KOPT-K1 (cell line): ENCODE results near the gene JARID2.

ENCODE experiments used
- H3K27ac ChIP-seq: fragments of 200-600 bp; sonication (generic); 2 replicates; pipeline ENCODE4 v1.5.1; 2016; ENCODE audit warnings: antibody characterized with exemption, mild to moderate bottlenecking, low read depth, low read length; ENCODE audit not compliant: poor library complexity, severe bottlenecking
- H3K36me3 ChIP-seq: fragments of 200-600 bp; sonication (generic); 2 replicates; pipeline ENCODE4 v1.5.1; 2017; ENCODE audit warnings: antibody characterized with exemption, mild to moderate bottlenecking, low read length, moderate library complexity; ENCODE audit not compliant: insufficient read depth
- H3K9me3 ChIP-seq: fragments of 200-600 bp; sonication (generic); 2 replicates; pipeline ENCODE4 v1.5.1; 2017; ENCODE audit warnings: antibody characterized with exemption, low read length, mild to moderate bottlenecking; ENCODE audit not compliant: insufficient read depth, poor library complexity, severe bottlenecking

The JARID2 gene

DNA sequence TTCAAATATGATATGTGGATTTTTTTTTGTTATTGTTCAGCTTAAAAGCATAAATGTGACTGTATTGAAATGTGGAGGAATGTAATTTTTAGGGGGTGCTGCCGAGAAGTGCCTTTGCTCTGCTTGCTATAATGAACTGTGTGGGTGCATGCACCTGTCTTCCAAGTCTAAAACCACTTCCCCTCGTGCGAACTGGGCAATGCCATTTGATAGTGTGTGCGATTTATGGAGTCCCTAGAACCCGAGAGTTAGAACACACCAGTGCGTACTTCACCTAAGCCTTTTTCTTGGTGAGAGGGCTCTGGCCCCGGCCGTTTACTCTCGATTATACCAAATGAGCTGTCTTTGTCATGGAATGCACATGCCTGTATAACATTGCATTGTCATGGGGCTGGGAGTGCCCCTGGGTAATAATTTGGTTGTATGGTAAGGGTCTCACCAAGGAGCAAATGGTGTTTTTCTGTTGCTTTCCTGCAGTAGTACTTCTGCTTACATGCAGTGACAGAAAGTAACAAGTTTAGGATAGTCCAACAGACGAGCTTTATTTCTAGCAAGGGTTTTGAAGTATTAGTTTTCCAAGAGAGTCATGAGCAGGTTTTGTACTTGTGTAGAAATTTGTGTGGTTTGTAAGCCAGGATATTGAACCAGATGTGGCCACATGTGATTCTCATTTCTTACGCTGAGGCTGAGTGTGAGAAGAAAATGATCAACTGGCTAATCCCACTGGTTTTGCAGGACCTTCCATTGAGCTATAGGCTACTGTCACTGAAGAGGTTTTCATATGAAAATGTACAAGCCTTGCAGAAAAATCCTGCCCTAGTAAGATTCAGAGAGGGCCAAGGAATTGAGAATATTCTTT is 244.6 kb downstream of the JARID2 start:
- no peaks in the 10 kb centered on the region for H3K9me3 ChIP-seq

DNA sequence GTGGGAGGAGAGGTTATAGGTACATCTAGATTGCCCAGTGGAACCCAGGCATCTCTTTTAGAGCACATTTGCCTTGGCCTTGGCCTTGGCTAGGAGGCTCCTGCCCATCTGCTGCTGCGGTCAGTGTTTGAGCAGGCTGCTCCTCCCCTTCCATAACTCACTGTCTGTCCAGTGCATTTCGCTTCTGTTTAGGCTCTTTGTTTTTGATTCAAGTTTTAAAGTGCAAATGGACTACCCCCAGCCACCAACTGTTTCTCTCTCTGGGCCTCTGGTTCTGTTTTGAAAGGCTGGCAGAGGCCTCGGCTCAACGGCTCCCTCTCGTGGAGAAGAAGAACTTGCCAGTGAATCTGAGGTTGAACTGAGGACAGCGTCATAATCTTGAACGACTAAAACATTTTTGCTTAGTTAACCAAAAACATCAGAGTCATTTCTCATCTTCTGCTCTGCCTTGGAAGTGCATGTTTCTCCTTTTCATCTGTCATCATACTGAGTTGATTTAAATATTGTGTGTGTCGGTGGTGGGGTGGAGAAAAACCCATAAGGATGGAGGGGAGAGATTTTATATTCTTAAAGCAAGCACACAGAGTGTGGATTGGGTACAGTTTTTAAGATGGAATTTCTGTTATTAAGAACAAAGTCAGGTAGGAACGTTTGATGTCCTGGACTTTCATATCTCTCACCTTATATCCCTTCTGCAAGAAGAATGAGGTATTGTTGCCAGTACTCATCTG is 245.6 kb downstream of the JARID2 start:
- Histone ChIP-seq H3K9me3 (no peaks in the 10 kb centered on the region), H3K27ac (peak overlapping the region; percentile 31), H3K36me3 (peaks cover 90% of the 10 kb centered on the region)

More for the DNA sequence above, 244.6 kb downstream of the JARID2 start:
- Histone ChIP-seq H3K36me3 (peaks cover 81% of the 10 kb centered on the region), H3K27ac (no peak overlapping the region)

DNA sequence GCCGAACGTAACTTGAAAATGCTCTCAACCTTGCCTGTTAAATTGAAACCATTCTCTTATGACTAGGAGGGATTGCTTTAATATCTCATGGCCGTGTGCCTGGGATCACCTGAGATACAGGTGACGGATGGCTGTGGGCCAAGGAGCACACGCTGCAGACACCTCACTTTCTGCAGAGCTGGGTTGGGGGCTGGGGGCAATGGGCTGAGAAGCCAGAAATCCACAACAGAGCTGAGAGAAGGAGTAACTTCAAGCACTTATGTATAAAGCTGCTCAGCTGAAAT is 246.1 kb downstream of the JARID2 start:
- Histone ChIP-seq H3K9me3 (no peaks in the 10 kb centered on the region), H3K36me3 (peaks cover 93% of the 10 kb centered on the region), H3K27ac (no peak overlapping the region)

DNA sequence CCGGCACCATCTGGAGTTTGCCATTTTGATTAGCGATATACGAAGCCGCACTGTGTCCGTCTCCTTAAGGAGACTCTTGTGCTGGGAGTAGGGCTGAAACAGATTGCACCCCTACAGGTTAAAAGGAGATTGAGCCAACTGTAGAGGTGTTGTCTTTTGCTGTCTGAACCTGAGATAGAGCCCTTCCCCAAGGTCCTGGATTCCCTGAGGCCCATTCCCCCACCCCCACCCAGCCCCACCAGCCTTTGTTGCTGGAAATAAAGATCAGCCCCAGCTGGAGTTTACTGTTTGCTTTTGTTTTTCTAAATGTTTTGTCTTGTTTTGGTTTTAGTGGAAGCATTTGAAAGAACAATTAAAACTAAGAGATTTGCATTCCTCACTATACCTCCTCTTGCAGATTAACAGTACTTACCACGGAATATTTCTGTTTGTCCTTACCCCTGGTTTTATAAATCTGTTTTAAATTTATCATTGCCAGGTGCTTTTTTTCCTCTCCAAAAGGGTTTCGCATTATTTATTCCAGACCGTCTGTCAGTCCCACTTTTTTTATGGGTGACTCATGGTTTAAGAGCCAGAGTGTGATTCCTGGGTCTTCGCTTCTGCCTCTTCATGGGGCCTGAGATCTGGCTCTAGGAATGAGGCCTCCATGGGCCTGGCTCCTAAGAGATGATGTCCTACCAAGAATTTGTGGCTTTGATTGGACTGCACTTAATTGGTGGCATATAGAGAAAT is 247.7 kb downstream of the JARID2 start:
- no peak overlapping the region for H3K27ac ChIP-seq
- H3K36me3 ChIP-seq, result peaks cover 93% of the 10 kb centered on the region
- H3K9me3 ChIP-seq, result no peaks in the 10 kb centered on the region

DNA sequence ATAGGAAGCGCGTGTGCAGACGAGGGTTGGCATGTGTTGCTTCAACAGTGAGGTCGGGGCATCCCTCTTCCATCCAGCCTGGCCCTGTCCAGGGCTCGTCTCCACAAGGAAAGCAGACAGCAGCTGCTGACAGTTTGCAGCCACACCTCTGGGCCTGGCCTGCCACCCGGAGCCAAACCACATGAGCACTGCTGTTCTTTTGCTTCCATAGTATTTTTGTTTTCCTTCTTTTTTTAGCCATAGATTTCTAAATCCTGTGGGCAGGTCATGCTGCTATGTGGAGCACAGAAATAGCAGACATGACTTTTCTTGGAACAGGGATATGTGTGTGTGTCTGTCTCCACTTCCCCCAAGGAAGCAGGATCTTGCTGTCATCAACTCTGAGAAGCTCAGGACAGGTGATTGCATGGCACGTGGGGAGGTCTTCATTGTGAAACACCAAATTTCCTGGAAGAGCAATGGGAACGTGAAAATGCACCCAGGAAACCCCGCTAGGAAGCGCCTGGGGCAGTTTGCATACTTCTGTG is 249.6 kb downstream of the JARID2 start:
- H3K36me3 ChIP-seq, result peaks cover 93% of the 10 kb centered on the region
- H3K9me3 ChIP-seq, result no peaks in the 10 kb centered on the region
- H3K27ac ChIP-seq, result no peak overlapping the region

DNA sequence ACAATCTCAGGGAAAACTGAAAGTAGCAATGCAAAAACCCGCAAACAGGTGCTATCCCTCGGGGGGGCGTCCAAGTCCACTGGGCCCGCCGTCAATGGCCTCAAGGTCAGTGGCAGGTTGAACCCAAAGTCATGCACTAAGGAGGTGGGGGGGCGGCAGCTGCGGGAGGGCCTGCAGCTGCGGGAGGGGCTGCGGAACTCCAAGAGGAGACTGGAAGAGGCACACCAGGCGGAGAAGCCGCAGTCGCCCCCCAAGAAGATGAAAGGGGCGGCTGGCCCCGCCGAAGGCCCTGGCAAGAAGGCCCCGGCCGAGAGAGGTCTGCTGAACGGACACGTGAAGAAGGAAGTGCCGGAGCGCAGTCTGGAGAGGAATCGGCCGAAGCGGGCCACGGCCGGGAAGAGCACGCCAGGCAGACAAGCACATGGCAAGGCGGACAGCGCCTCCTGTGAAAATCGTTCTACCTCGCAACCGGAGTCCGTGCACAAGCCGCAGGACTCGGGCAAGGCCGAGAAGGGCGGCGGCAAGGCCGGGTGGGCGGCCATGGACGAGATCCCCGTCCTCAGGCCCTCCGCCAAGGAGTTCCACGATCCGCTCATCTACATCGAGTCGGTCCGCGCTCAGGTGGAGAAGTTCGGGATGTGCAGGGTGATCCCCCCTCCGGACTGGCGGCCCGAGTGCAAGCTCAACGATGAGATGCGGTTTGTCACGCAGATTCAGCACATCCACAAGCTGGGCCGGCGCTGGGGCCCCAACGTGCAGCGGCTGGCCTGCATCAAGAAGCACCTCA is 250.7 kb downstream of the JARID2 start:
- Histone ChIP-seq H3K9me3 (no peaks in the 10 kb centered on the region), H3K27ac (no peak overlapping the region), H3K36me3 (peaks cover 94% of the 10 kb centered on the region)

DNA sequence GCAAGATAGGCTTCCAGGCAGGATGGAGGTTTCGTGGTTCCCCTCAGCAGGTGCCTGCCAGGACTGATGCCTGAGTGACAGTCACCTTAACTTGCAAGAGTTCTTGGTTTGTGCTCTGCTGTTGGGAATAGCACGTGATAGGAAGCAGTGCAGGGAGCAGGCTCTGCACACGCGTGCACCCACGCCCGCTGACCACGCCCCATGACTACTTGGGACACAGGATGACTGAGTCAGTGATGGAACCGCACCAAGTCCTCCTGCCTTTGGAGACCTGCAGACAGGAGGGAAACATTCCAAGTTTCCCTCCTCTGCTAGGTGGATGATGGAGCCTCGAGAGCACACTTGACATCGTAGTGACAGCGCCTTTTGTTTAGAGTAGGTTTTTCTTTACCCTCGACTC is 252.8 kb downstream of the JARID2 start:
- Histone ChIP-seq H3K36me3 (peaks cover 95% of the 10 kb centered on the region), H3K27ac (no peak overlapping the region), H3K9me3 (no peaks in the 10 kb centered on the region)

DNA sequence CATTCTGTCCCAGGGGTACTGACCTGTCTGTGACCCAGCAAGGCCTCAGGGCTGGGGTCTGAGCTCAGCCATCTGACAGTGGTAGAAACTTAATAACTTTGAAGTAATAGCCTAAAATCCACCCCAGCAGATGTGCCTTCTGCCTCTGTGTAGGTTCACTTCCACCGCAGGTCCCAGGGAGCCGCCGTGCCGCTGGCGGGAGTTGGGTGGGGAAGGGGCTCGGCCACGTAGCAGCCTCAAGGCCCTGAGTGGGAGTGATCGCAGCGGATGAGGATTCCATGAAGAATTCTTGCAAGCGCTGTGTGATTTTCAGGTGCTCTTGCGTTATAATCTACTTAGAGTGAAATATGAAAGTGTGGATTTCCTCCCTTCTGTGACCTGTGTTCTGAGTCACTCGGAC is 253.3 kb downstream of the JARID2 start:
- Histone ChIP-seq H3K27ac (no peak overlapping the region), H3K9me3 (no peaks in the 10 kb centered on the region), H3K36me3 (peaks cover 96% of the 10 kb centered on the region)

DNA sequence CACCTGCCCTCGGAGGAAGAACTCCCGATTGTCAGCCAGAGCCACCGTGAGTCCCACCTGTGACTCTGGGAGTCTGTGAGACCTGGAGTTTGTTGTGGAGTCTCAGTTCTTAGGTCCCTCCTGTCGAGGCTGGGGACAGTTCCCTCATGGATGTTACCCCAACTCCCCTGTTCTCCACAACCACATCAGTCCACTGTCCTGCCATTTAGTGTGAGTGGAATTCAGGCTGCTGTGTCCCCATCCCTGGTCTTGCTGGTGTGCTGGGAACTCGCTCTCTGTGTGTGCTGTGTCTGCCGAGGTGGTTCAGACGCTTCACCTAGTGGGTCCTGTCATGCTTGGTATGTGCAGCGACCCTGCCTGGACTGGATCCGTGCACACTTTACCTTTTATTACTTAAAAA is 253.7 kb downstream of the JARID2 start:
- Histone ChIP-seq H3K9me3 (no peaks in the 10 kb centered on the region), H3K36me3 (peaks cover 98% of the 10 kb centered on the region), H3K27ac (no peak overlapping the region)

DNA sequence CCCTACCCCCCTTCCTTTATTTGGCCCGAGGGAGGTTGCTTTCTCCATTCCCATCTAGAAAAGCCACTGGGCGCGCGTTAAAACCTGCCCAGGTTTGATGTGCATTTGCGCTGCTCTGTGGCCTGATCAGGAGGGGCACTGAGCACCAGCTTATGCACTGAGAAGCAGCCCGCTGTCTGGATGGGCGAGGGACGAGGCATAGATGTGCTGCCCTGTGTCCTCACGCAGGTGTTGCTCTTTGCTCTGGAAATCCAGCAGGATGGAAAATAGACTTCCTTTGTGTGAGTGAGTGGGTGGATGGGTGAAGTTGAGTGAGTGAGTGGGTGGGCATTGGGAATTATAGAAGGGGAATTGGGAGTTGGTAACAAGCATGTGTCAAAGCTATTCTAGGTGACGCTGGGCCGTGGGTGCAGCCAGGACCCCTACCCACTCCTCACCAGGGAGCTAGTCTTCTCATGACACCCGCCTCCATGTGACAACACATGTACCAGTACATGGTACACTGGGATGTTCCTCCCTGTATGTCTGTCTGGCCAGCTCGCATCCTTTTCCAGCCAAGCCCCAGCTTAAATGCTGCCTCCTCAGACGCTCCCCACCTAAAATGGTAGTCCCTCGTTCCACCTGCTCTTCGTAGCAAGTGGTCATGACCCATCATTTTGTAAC is 254.3 kb downstream of the JARID2 start:
- Histone ChIP-seq H3K27ac (no peak overlapping the region), H3K9me3 (no peaks in the 10 kb centered on the region)

DNA sequence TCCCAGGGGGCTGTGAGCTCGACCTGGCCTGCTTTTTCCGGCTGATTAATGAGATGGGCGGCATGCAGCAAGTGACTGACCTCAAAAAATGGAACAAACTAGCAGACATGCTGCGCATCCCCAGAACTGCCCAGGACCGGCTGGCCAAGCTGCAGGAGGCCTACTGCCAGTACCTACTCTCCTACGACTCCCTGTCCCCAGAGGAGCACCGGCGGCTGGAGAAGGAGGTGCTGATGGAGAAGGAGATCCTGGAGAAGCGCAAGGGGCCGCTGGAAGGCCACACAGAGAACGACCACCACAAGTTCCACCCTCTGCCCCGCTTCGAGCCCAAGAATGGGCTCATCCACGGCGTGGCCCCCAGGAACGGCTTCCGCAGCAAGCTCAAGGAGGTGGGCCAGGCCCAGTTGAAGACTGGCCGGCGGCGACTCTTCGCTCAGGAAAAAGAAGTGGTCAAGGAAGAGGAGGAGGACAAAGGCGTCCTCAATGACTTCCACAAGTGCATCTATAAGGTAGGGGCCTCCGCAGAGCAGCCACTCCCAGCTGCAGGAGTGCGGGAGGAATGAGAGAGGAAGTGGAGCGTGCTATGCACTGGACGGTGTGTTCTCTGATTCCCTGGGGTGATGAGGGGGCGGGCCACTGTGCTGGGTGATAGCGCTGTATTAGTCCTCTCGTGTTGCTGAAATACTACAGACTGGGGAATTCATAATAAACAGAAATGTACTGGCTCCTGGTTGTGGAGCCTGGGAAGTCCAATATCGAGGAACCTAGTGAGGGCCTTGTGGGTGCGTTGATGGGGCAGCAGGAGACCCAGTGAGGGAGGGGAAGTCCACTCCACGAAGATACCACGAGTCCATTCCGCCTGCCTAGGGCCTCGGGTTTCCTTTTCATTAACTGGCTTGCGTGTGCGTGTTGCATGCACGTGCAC is 255.3 kb downstream of the JARID2 start:
- H3K27ac ChIP-seq, result no peak overlapping the region
- peaks cover 98% of the 10 kb centered on the region for H3K36me3 ChIP-seq

More for the DNA sequence above, 254.3 kb downstream of the JARID2 start:
- H3K36me3 ChIP-seq, result peaks cover 98% of the 10 kb centered on the region

DNA sequence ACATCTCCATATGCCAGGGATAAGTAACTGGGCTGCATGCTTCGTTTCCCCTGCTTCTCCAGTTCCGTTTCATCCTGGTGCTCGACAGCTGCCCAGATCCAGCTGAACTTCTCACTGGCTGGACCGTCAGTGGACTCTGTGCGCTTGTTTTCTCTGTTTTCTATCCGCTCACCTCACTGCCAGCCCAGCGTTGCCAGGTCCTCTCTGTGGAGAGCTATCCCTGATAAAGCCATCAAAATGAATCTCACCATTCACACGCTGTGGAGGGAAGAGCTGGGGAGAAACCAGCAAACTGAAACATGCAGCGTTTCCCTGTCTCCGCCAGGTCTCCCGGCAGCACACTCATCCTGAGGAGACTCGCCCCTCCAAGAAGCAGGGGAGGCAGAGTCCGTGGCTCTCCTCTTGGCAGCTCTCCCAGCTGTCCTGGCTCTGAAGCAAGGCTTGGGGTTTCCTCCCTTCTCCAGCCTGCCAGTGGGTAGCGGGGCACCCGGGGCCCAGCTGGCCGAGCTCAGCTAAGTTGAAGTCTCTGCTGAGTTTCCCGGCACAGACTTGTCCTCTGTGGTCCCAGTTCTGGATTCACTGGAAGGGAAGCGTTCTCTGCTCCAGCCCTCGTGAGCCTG is 256.1 kb downstream of the JARID2 start:
- Histone ChIP-seq H3K27ac (no peak overlapping the region), H3K36me3 (peaks cover 98% of the 10 kb centered on the region), H3K9me3 (no peaks in the 10 kb centered on the region)

More for the DNA sequence above, 255.3 kb downstream of the JARID2 start:
- no peaks in the 10 kb centered on the region for H3K9me3 ChIP-seq
